Measurements from ENCODE around the gene EIF3B.
"Not testable (repeated sequence)": the region's sequence is repeated elsewhere in the genome, so short reads cannot be mapped to it uniquely, and the experiment has no call there.

EIF3B gene

DNA sequence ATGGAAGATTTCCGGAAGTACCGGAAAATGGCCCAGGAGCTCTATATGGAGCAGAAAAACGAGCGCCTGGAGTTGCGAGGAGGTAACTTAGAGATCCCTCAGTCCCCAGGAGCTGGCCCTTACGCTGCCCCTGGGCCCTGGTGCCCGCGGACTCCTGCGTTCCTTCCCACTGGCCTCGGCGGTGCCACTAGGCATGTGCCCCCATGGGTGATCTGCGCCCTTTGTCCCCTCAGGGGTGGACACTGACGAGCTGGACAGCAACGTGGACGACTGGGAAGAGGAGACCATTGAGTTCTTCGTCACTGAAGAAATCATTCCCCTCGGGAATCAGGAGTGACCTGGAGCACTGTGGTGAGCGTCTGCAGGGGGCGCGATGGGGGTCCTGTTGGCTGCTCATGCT lies 24.5 kb downstream of the EIF3B start:
- DNase-seq, result no peak

- no peak for DNase-seq
These were observed 25.3 kb downstream of the EIF3B start for GRCh38 chr7:2379821-2380450.

GRCh38 chr7:2380461-2380860 lies 25.8 kb downstream of the EIF3B start:
- no peak for DNase-seq

- DNase-seq, result no peak
These were observed 26.6 kb downstream of the EIF3B start for GRCh38 chr7:2381227-2381626.

DNA sequence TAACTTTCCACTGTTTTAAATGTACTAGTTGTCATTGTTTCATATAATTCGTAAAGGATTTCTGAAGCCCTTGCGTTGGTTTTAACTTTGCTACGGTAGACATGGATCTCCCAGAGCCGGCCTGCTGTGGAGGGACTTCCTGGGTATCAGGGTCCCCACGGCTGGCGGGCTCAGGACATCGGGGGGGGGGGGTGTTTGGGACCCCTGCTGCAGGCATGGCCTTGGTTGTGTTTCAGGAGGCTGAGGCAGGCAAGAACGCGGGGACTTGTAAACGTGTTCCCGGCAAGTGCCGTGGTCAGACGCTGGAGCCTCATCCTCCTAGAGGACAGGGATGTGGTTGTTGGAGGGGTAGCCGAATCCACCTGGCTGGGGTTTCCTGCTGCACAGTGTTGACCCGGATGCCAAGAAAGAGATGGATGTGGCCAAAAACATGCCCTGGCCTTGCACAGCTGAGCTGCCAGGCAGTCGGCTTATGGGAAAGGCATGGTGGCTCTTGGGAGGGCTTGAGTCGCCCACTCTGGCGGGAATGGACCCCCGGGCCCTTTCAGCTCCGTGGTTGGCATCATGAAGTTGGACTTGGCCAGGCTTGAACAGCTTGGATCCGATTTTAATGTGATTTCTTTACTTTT lies 27.4 kb downstream of the EIF3B start:
- DNase-seq, result no peak

DNA sequence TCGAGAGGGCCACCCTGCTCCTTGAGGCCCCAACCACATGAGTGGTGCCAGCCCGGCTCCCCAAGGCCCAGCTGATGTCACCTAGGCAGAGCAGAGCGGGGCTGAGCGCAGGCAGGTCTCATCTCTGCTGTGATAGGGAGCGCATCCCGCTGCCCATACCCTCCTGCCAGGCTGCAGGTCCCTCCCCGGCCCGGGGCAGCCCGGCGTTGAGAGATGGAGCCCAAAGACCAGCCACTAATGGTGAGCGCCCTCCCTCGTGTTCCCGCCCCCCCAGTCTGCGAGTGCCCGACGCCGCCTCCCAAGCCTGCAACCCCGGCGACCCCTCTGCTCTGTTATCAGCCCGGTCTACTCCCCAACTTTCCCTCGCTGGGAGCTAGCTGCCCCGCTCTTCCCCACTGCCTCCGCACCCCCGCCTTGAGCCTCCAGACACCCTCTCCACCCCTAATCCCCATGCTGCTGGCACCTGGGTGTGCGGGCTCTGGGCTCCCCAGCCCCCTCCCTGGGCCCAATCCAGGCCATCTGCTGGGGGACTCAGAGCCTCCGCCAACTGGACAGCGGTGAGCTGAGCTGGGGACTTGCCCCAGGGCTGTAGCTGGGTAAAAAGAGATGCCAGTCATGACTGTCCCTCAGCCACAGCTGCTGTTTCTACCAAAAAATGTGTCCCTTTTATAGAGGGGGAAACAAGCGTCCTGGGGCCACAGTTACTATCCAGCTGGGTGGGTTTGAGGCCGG lies 29.1 kb downstream of the EIF3B start:
- no peak for DNase-seq

DNA sequence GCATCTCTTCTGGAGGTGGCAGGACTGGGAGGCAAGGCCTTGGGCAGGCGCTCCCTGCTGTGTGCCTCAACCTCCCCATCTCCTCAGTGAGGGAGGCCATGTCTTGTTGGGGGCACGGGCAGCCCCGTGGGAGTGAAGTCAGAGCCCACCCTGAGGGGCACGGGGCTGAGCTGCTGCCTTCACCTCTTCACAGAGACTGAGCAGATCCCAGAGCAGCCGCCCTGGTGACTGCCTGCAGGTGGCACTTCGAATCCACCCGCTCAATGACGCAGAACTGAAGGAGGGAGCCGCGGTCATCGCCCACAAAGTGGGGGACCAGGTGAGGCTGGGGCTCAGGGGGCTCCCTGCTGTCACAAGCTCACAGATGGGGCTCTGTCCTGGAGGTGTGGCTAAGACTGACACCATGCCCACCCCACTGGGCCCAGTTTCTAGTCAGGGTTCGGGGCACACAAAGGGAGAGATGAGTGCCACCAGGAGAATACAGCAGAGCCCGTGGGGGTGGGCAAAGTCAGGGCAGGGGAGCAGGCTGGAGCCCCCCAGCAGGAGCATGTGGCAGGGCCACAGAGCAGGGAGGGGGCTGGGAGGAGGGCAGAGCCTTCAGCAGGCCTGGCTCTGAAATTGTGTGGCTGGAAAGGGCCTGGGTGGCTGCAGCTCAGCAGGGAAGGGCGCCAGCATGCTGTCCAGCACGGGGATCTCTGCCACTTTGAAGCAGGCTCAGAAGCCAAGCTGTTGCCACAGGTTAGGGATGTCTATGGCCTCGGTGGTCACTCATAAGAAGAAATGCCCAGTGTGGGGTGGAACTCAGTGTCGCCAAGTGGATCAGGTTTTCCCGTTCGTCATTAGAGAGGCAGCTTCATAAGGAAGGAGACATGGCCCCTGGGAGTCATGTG lies 30.0 kb downstream of the EIF3B start:
- no peak for DNase-seq

GRCh38 chr7:2386122-2386521 lies 31.5 kb downstream of the EIF3B start:
- DNase-seq, result peak; percentile 57

DNA sequence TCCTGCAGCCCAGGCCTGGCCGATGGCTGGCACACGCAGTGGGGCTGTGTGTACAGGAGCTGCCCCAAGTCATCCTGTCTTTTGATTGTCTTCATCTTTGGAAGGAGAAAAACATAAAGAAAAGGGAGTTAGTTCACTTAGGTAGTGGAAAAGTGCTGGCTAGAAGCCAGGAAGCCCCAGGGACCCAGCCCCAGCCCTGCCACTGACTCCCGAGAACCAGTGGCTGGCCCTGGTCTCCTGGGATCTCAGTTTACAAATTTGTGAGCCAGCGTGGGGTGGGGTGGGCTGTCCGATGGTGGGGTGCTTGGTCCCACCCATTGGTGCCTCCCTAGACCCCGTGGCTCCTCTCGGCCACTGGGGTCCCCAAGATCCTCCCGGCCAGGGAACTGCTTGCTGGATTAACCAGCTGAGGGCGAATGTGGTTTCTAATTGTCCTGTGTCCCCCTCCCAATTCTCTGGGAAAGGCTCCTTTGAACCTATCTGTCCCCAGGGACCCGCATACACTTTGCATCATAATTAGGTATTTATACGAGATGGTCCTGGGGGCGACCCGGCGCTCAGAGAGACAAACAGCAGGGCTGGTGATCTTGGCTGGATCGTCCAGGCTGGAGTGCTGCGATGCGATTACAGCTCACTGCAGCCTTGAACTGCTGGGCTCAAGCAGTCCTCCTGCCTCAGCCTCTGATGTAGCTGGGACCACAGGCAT lies 32.5 kb downstream of the EIF3B start:
- DNase-seq, result peak; percentile 50

DNA sequence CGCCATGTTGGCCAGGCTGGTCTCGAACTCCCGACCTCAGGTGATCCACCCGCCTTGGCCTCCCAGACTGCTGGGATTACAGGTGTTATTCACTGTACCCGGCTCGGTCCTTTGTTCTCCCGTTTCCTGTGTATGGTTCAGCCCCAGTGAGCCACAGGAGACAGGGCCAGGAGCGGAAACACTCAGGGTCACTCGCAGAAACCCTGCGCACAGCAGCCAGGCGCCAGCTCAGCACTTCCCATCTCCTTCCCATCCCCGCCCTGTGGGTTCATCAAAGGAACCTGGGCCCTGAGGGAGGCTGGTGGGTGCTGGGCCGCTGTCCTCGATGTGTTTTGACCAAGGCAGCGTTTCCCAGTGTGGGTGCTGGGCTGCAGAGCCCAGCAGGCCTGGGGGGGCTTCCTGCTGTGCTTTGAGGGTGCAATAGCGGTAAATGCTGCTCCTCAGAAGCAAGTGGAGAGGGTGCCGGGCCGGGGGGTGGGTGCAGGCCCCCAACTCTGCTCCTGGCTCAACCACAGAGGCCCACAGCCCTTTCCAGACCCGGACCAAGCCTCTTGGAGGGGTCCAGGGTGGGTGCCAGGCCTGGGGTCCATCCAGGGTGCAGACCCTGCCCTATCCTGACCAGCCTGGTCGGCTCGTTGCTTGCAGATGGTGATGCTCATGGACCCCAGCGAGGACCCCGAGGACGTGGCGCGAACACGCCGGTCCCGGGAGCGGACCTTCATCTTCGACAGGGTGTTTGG lies 33.4 kb downstream of the EIF3B start:
- peak; percentile 87 for DNase-seq

DNA sequence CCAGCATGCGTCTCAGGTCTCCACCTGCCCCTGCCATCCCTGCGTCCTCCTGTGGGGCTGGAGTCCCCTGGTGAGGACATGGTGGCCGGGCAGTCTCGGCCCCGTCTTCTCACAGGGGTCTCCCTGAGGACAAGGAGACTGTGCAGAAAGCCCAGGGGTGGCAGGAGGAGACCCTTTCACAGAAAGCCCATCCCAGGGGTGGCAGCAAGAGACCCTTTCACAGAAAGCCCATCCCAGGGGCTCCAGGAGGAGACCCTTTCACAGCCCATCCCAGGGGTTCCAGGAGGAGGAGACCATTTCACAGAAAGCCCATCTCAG lies 34.0 kb downstream of the EIF3B start:
- no peak for DNase-seq

DNA sequence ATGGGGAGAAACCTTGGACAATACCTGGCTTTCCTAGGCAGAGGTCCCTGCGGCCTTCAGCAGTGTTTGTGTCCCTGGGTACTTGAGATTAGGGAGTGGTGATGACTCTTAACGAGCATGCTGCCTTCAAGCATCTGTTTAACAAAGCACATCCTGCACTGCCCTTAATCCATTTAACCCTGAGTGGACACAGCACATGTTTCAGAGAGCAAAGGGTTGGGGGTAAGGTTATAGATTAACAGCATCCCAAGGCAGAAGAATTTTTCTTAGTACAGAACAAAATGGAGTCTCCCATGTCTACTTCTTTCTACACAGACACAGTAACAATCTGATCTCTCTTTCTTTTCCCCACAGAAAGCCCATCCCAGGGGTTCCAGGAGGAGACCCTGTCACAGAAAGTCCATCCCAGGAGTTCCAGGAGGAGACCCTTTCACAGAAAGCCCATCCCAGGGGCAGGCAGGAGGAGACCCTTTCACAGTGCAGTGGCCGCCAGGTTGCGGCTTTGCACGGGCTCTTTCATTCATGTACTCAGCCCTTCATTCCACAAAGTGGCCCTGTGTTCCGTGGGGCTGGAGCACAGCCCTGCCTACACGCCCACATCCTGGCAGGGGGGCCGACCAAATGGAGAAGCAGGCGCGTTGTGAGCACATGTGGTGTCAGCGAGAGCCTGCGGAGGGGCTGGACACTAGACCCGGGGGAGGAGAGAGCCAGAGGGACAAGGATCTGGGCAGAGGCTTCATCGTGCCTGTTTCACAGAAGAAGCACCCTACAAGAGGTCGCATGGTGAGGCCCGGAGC lies 35.6 kb downstream of the EIF3B start:
- DNase-seq, result not testable (repeated sequence)

DNA sequence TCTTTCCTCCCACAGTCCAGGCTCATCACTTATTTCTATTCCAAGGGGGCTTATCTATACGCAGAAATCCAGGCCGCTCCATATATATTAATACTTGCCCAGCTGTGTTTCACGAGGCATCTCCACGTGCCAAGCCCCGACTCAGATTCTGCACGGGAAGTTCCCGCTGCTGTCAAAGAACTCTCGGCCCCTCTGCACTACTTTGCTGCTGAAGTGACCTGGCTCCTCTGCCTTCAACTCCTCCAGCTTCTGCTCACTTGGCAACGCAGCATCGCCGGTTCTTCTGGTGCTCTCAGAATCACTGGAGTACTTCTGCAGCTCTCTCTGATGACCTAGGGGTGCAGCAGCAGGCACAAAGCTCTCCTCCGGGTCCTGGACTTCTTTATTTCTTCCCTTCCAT lies 39.1 kb downstream of the EIF3B start:
- no peak for DNase-seq

- DNase-seq, result no peak
These were observed 40.0 kb downstream of the EIF3B start for GRCh38 chr7:2394566-2395082.

DNA sequence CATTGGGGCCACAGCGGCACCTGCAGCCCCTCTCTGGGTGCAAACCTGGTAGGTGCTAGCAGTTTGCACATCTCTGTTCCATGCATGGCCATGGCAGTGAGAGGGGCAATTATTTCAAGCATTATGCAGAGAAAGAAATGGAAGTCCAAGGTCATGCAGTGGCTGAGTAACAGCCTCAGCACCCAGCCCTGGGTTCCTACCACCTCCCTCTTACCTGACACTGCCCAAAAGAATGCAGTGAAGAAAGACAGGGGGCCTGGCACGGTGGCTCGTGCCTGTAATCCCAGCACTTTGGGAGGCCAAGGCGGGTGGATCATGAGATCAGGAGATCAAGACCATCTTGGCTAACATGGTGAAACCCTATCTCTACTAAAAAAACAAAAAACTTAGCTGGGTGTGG lies 43.9 kb downstream of the EIF3B start:
- no peak for DNase-seq

- DNase-seq, result peak; percentile 49
These were observed 45.4 kb downstream of the EIF3B start for GRCh38 chr7:2399848-2400587.

DNA sequence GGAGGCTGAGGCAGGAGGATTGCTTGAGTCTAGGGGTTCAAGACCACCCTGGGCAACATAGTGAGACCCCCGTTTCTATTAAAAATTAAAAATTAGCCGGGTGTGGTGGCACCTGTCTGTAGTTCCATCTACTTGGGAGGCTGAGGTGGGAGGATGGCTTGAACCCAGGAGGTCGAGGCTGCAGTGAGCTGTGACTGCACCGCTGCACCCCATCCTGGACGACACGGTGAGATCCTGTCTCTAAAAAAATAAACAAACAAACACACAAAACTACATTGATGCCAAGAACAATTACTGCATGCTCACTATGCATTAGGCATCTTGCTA lies 48.0 kb downstream of the EIF3B start:
- DNase-seq, result no peak

- DNase-seq, result peak; percentile 98
These were observed 48.5 kb downstream of the EIF3B start, which contains the start of gene CHST12 for GRCh38 chr7:2403014-2403717. Gene CHST12, plus strand, starts transcription at chr7:2403611. Its CDS starts 29,029 bp downstream, at chr7:2432640.

All from NCI-H69 (cell line).